DMS153 (cell line): ENCODE data around the gene CTNNA3.

ENCODE experiments used
- DNase-seq: peaks from one replicate; lab custom pipeline; 2025; lab: John Stamatoyannopoulos, UW

Gene CTNNA3

DNA sequence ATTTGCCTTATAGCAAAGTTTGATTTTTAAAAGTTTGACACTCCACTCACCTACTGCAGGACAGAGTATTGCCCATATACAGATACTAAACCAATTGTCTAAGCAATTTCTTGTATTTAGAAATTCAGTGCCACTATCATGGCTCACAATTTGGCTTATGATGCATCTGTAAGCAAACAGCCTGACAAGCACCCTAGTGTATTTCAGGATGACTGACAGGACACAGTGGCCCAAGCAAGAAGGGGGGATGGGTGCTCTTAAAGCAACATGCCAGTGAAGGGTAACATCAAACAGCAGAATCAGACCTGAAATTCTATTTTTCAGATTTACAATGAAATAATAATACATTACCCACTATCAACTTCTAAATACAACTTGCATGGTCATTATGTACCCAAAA is 30.5 kb downstream of the CTNNA3 start:
- DNase-seq: no peak

DNA sequence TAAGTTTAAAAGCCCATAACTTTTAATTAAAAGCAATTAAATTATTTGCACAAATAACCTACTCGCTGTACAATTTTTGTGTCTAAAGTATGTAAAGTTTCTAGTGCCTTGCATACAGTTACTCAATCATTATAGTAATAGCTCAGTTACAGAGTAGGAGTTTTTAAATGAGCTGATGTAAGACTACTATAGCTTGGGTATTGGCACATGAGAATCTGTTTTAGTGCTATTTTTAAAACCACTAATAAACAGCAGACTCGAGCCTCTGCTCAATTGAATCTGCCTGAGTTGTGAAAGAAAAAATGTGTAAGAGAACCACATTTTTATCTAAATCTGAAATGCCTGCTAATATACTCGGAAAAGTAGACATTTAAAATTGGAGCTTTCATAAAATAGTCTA is 31.1 kb downstream of the CTNNA3 start:
- no peak for DNase-seq

DNA sequence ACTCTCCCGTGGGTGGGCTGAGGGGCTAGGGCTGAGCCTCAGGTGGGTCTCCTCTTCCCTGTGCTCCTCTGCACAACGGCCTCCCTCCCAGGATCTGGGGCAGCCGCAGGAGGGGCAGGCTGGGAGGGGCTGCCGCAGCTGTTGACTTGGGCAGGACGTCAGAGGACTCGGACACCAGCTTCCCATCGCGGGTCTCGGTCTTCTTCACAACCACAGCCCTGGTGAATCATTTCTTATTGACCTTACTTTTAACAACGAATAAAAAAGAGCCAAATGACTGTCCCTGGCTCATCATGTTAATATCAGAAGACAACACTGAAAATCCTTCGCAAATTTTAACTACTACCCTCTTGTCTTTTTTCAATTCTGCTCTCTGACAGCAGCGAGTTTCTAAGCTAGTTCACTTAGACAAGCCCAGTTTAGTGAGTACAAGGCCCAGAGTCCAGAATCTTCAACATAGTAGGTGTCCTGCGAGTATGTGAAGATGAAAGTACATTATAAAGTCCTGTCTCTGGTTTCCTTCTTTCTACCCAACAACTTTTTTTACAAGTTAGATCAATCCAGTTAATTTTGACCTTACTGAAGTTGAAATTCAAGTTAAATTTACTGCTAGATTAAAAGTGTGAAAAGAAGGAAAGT is 32.4 kb downstream of the CTNNA3 start:
- no peak for DNase-seq

DNA sequence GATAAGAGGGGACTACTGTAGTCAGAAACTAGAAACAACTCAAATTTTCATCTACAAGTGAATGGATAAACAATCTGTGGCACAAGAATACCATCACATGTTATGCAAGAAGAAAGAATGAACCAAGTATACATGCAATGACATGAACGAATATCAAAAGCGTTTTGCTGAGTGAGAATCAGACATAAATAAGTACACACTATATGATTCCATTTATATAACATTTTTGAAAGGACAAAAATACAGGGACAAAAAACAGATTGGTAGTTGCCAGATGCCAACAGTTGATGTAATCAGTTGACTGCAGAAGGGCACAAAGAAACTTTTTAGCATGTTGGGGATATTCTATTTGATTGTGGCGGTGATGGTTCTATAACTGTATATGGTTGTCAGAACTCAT is 33.6 kb downstream of the CTNNA3 start:
- DNase-seq: no peak

DNA sequence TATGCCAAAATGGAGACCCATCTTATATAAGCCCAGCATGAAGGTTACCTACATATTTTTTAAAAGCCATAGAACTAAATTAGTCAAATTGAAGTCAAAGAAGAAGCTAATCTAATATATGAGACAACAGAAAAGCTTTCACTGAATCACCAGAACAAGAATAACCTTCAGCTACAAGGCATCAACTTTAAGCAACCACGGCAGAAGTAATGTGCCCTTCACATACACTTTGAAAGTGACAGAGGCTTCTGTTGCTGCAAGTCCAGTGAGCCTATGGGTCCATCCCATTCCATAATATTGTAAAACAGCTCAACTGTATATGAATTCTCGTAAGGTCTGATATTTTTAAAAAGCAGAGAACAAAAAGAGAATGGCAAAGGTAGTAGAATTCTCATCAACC is 36.5 kb downstream of the CTNNA3 start:
- no peak for DNase-seq

DNA sequence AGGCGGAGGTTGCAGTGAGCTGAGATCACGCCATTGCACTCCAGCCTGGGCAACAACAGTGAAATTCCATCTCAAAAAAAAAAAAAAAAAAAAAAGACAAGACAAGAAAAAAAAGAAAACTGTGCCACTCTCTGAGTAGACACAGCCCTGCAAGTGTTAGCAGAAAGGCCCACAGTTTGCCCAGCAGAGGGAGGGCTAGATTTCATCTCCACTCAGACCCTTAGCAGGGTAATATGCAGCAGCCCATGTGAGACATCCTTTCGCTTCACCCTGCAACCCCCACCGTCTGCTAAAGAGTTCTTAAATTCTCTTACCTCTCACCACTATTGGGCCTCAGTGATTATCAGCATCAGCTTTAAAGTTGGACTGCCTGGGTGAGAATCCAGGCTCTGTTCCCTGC is 38.2 kb downstream of the CTNNA3 start:
- DNase-seq: no peak

DNA sequence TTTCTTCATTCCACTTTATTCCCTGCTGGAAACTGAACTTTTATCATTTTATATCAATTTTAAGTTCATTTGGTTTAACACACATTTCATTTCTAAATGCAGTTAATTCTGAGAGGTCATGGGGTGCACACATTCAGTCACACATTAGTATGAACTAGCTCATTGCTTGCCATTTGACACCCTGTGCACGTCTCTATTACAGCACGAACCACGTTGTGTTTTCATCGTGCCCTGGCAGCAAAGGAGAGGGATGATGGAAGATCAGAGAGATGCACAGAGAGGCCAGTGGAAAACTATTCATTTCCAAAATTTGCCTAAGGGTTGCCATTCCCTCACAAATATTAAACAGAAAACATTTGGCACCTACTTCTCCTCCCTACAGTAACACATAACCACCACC is 45.4 kb downstream of the CTNNA3 start:
- DNase-seq: no peak

DNA sequence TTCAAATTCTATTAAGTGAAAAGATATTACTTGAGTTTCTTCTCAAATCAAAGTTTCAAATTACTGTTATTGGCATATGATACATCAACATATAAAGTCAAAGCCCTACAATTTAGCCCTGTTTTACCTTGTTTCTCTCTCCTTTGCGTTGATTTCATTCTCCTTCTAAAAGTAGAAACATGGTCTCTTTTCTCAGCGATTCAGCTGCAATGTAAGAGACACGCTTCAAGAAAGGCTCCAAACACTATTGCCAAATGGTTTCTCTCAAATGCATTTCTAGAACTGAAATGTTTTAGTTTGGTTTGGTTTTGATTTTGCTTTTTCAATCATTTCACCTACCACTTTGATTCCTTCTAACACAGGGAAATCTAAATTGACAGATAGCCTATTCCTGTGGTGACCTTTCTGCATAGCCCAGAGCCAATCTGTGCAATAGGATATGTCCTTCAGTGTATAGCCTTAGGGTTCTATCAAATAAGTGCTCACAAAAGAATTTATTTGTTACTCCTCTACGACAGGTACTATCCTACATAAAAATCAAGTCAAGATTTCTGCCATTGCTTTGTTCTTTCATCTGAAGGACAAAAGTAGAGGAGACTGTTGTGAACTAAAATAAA is 47.3 kb downstream of the CTNNA3 start:
- no peak for DNase-seq

DNA sequence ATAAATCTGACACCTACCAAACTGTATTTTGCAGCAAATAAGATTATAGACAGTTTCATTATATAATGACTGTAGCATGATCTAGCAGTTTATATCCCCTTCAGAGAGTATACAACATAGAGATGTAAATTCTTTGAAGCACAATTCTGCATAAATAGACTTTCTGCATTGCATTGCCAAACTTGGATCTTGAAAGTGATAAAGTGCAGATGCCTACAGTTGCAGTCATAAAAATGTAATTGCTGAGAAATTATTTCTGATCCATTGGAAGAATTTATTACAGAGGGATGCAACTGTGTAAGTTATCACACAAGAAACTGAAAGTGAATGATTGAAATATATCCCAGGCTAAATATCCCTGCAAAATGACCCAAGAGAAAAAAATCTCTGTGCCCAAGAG is 65.1 kb downstream of the CTNNA3 start:
- DNase-seq: no peak

DNA sequence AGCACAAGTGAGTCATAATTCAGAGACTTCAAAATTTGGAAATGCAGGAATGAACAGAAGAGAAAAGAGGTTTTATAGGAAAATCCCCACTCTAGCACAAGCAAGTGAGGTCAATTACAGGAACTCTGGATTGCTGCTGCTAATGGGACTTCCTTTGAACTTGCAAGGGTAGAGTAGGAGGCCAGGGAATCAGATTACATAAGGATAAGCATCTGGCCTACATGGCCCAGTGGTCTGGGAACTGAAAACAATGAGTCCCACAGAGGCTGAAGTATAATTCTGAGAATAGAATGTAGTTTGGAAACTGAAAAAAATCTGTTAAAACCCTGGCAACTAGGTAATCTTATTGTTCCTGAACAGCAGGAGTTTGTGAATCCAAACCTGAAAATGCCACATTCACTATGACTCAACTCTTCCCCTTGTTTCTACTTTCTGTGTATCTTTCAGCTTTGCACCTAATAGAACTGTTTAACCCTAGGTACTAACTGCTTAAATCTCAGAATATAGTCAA is 66.5 kb downstream of the CTNNA3 start:
- DNase-seq: no peak

DNA sequence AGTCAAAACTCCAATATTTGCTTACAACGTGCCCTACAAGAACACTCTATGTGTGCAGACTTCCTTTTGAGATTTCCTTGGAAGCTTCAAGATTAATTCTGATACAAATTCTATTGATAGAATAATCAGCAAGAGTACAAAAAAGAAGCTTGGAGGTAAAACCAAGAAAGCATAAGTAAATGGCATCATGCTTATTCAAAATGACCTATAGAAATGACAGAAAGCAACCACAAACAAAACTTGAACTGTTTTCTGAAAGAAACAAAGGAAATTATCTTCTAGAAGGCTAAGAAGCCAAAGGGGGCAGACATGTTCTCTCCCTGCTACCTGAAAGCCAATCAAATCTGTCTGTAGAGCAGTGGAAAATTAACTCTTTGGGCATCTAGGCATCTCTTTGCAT is 73.0 kb downstream of the CTNNA3 start:
- DNase-seq: no peak

DNA sequence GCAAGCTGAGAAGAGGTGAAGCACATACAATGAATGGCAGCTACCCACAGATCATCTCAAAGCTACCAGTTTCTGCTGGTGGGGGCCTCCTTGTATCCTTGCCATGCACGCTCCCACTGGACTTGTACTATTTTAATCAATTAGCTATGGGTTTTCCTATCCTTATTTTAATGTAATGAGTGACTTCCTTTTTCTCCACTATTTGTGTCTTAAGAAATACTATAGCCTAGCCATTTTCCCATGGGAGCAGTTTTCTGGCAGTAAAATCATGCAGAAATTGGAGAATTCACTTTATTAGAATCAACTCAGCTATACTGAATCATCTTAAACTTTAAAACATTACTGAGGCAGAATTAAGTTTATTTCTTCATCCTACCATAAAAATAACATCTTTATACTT is 73.5 kb downstream of the CTNNA3 start:
- DNase-seq: no peak

DNA sequence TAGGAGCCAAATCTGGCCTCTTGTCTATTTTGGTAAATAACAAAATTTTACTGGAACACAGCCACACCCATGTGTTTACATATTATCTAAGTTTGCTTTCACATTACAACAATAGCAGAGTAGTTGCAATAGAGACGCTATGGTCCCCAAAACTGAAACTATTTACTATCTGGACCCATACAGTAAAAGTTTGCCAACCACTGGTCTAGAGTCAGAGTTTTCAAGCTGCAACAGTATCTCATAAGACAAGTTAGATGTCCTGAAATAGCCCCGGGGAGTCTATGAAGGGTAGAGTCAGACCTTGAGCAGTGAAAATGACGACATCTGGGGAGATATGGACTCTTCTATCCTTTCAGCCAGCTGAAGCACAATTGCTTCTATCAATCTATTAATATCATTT is 74.2 kb downstream of the CTNNA3 start:
- no peak for DNase-seq

DNA sequence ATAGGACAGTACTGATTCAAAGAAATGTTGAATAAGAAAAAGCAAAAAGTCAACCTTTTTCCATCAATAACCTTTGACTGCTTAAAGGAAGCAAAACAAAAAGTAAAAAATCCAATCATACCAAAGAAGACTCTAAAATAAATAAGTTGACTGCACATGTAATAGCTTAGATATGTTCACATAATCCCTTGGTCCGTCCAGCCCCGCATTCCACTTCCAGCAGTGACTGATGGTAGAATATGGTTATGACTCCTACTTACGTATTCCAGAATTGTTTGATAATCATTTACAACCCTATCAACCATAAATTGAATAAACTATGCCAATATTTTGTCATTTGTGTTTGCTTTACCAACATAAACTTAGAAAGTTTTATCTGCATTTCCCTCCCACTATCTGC is 77.9 kb downstream of the CTNNA3 start:
- no peak for DNase-seq

DNA sequence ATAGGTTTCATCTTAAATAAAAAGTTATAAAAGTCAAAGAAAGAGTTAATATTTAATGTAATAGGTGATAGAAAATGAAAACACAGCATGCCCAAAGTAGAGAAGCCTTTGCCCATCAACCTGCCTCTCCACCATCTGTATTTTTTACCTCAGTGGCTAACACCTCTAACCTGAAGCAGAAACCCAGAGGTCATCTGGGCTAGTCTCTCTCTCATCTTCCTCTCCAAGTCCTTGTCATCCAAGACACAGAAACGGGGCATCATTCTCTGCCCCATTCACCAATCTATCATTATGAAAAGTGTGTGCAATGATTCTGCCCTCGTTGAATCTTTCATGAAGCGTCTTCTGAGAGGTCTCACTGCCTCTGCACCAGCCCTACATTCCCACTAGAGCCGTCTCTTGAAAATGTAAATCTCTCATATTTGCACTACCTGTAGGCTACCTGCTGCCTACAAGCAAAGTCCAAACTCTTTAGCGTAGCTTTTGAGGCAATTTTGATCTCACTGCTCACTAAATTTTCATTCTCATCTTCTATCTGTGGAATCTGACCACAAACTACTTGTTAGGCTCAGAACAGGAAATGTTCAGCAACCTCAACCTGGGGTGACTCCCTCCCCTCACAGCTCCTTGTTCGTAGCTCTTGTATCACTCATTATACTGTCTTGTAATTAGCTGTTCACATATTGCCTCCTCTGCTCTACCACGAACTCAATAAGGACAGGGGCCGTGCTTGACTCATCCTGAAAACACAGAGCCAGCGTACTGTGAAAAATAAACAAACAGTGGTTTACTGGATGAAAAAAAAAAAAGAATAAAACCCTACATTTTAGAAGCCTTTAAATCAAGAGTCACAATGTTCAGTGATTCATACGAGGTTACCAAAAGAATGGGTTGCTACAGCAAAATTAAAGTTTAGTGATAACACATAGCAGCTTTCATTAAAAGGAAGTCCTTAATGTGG is 83.1 kb downstream of the CTNNA3 start:
- DNase-seq: no peak

DNA sequence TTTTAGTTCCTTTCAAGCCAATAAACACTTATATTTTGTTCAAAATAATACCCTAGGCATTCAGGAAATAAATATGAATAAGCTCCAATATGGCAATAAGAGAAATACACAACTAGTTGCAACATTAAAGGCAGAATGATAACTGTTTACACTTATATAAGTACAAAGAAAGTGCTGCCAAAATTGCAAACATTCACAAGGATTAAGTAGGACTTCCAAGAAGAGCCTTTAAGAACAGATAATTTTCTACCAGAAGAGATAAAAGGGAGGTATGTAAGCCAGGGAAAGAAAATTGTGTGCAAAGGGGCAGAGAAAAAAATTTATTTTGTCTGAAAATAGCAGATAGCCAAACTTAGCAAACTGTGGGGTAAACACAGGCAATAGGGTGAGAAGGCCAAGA is 83.8 kb downstream of the CTNNA3 start:
- no peak for DNase-seq

DNA sequence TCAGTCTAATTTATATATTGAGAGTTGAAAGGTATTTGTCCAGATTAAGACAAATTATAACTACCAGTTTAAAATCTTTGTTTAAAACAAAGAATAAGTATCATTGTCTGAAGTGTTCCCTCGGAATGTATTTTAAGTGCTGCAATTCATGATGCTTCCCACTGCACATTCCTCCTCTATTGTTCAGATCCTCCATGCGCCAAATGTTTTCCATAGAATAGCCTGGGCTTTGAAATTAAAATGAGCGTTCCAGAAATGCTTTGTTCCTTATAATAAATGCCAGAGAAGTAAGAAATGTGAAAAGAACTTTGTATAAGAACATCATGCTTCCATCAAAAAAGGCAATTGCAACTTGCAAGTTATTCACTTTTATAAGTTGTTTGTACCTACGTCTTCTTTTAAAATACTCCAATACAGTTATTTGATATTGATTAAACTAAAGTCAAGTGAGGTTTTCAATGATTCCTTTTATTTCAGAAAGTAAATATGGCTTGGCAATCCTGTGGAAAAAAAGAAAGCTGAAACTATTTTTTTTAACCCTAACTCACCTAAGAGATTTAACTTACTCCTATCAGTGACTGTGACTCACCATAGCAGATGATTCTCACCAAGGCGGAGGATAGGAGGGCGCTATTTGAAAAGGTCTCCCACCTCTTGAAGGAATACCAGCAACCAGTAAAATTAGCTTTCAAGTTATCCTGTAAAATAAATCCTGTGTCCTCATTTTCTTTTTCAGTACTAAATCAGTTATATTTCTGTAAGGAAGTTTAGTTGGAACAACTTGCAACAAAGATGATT is 85.8 kb downstream of the CTNNA3 start:
- no peak for DNase-seq

DNA sequence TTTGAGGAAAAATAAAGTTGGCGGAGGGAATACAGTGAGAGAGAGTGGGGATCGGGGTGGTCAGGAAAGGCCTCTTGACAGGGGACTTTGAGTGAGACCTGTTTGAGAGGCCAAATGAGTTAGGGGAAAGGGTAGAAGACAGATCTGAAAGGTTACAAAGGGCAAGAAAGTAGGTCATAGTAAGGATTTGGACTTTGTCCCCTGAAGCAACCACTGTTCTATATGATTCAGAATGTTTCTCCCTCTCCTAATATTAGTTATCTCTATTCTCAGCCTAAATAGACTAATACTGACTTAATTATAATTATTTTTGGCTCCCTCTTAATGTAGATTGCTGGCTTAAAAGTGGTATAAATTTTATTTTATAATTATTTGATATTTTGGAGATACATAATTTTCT is 88.0 kb downstream of the CTNNA3 start:
- DNase-seq: no peak

DNA sequence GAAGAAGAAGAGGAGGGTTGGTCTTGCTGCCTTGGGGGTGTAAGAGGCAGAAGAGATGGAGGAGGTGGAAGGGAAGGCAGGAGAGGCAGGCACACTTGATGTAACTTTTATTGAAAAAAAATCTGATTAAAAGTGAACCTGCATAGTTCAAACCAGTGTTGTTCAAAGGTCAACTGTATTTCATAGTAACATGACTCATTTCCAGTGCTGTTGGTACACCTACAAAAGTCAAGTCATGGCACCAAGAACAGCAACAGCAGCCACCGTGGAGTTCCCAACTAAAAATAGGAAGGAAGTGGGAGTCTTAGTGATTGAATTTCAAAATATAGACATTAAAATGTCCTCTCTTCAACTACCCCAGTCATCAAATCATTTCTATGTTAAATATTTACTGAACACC is 88.5 kb downstream of the CTNNA3 start:
- no peak for DNase-seq

DNA sequence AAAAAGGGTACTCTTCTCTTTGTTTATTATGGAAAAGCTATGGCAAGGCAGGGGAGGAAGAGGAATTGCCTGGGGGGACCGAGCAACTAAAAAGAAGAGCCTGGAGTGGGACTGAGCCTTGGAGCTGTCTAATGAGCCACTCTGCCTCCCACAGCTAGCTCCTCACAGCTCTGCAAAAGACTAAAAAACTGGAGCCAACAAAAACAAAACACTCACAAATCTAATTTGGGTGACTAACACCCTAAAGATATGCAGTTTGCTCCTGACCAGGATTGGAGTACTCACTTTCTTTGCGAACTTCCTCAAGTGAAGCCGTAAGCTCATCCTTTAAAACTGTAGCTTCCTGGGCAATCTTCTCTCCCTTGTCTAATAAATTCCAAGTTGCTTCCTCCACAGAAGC is 89.4 kb downstream of the CTNNA3 start:
- DNase-seq: no peak

DNA sequence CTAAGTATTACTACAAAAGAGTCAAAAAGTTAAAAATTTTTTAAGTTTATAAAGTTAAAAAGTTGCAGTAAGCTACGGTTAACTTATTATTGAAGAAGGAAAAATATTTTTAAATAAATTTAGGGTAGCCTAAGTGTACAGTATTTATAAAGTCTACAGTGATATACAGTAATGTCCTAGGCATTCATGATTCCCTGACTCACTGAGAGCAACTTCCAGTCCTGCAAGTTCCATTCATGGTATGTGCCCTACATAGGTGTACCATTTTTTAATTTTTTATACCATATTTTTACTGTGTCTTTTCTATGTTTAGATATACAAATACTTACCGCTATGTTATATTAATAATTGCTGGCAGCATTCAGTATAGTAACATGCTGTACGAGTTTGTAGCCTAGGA is 92.3 kb downstream of the CTNNA3 start:
- no peak for DNase-seq

DNA sequence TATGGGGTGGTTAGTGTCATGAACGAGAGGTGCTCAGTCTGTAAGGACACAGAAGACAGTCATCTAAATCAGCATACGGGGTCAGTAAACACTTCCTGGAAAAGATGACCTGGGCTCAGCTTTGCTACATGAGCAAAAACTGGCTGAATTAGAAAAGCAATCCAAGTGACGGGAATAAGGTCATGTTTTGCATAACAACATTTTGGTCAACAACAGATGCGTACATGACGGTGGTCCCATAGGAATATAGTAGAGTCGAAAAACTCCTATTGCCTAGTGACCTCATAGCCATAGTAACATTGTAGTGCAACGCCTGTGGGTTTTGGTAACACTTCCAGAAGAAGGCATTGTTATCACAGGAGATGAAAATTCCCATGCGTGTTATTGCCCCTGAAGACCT is 92.9 kb downstream of the CTNNA3 start:
- DNase-seq: no peak
